RPMI8226 (cell line): ENCODE measurements around the gene LRRC18.

Experiments used
- DNase-seq: peaks from one replicate; pipeline ENCODE4 v3.0.0-alpha.2; 2015

Gene LRRC18

GRCh38 chr10:48945441-48946130 is 5.9 kb upstream of the LRRC18 start:
- DNase-seq = no peak

- no peak for DNase-seq
These were observed 4.5 kb upstream of the LRRC18 start for GRCh38 chr10:48944171-48944570.

- no peak for DNase-seq
These were observed 3.5 kb upstream of the LRRC18 start for GRCh38 chr10:48943096-48943495.

GRCh38 chr10:48941427-48942075 is 1.9 kb upstream of the LRRC18 start:
- no peak for DNase-seq

GRCh38 chr10:48940958-48941357 is 1.3 kb upstream of the LRRC18 start:
- no peak for DNase-seq

- no peak for DNase-seq
These were observed 732 bp upstream of the LRRC18 start for GRCh38 chr10:48940372-48940771.

GRCh38 chr10:48938990-48939536 is 577 bp downstream of the LRRC18 start:
- DNase-seq = no peak

GRCh38 chr10:48938281-48938680 is 1.4 kb downstream of the LRRC18 start:
- DNase-seq = no peak

GRCh38 chr10:48937796-48938195 is 1.8 kb downstream of the LRRC18 start:
- DNase-seq = no peak

GRCh38 chr10:48935577-48935976 is 4.1 kb downstream of the LRRC18 start:
- DNase-seq = no peak

- no peak for DNase-seq
These were observed 4.8 kb downstream of the LRRC18 start for GRCh38 chr10:48934672-48935501.

- DNase-seq = no peak
These were observed 6.6 kb downstream of the LRRC18 start for GRCh38 chr10:48932831-48933664.

GRCh38 chr10:48931188-48931587 is 8.5 kb downstream of the LRRC18 start:
- no peak for DNase-seq

- no peak for DNase-seq
These were observed 10.1 kb downstream of the LRRC18 start for GRCh38 chr10:48929413-48929990.

GRCh38 chr10:48926764-48927540 is 12.7 kb downstream of the LRRC18 start:
- DNase-seq = no peak

GRCh38 chr10:48926255-48926654 is 13.4 kb downstream of the LRRC18 start:
- DNase-seq = no peak

GRCh38 chr10:48924988-48925387 is 14.7 kb downstream of the LRRC18 start:
- no peak for DNase-seq

GRCh38 chr10:48923748-48924147 is 15.9 kb downstream of the LRRC18 start:
- no peak for DNase-seq

- no peak for DNase-seq
These were observed 26.0 kb downstream of the LRRC18 start for GRCh38 chr10:48913674-48914073.

- no peak for DNase-seq
These were observed 29.1 kb downstream of the LRRC18 start for GRCh38 chr10:48910548-48910947.

- DNase-seq = no peak
These were observed 31.9 kb downstream of the LRRC18 start for GRCh38 chr10:48907730-48908129.
